Ovary (tissue), 9 donors: ENCODE results near the gene ZMIZ1. TPM values are rescaled to one million over a fixed set of nuclear protein-coding genes. Genes with fewer than 3 reads are reported as not detected.

Experiments
- DNase-seq, 5 donors: peaks; one replicate each; pipeline ENCODE4 v3.0.0-alpha.2; 2019 to 2020
- H3K27ac ChIP-seq, 2 donors: fragments of 200-600 bp; one replicate each; pipeline versions ENCODE4 v1.5.1 to v1.8.0; 2019 to 2022
- H3K27me3 ChIP-seq: fragments of 200-600 bp; one replicate; pipeline ENCODE4 v1.8.0; 2022
- H3K36me3 ChIP-seq: fragments of 200-600 bp; sonication (generic); one replicate; pipeline ENCODE4 v1.5.1; 2019
- H3K4me1 ChIP-seq: one replicate; pipeline ENCODE4 v1.8.1; 2013; ENCODE audit warnings: mild to moderate bottlenecking, moderate library complexity; ENCODE audit not compliant: insufficient read depth
- H3K4me3 ChIP-seq: fragments of 200-600 bp; sonication (generic); one replicate; pipeline ENCODE4 v1.5.1; 2017
- H3K9me3 ChIP-seq, 2 donors: fragments of 200-600 bp in 1 of 2; sonication (generic) in 1 of 2; one replicate each; pipeline versions ENCODE4 v1.5.1 to v1.8.1; 2013 to 2019; ENCODE audit warnings: mild to moderate bottlenecking in 1 of 2, moderate library complexity in 1 of 2
- EP300 ChIP-seq: sonication (generic); formaldehyde crosslinking; IDR thresholded peaks from one replicate; pipeline ENCODE4 v1.6.1; 2017; ENCODE audit warnings: antibody characterized with exemption
- POLR2A ChIP-seq: fragments of 450-650 bp; IDR thresholded peaks from one replicate; pipeline ENCODE4 v1.6.1; 2017; ENCODE audit warnings: antibody characterized with exemption, mild to moderate bottlenecking, moderate library complexity
- WGBS, 3 donors: extraction: QIAGEN DNeasy Blood & Tissue Kit in 1 of 3; methylation state at CpG; one replicate each; pipeline versions ENCODE4 v1.1.5 to v1.1.7; 2013 to 2017; 5-methylcytosine and 5-hydroxymethylcytosine counted together
- intact Hi-C, 4 donors: fragments of 100-400 bp; cut with DNase I; formaldehyde crosslinking; loops; one replicate each; pipeline versions ENCODE4 v1.11.0 to v1.15.1; 2022 to 2023
- polyA plus RNA-seq, 2 donors: library from polyadenylated mRNA; stranded (reverse); fragments of 200-250 nt in 1 of 2; fragments of 350-450 nt in 1 of 2; fragmentation: Illumina TruSeq in 1 of 2; extraction: RNeasy Lipid Tissue Mini Kit (QIAGEN cat#74804) in 1 of 2; gene quantifications; one replicate each; pipeline ENCODE4 v1.2.3, GENCODE V29; 2013 to 2014
- total RNA-seq, 7 donors: library from RNA; depleted of rRNA in 2 of 7; stranded (reverse); fragments of >200 nt in 2 of 7; fragmentation: NEBNext Ultra II Directional in 3 of 7; extraction: Animal tissue kit (Norgen Biotek cat#: 25700) in 3 of 7; gene quantifications; one replicate each; pipeline versions ENCODE4 v1.1.0 to v1.2.4, GENCODE V29; 2016 to 2023
- TF ChIP-seq, protein P1 (sequence below), 3 donors: fragments of 450-650 bp in 2 of 3; fragments of 200-600 bp in 1 of 3; IDR thresholded peaks; one replicate each; pipeline versions ENCODE4 v1.5.1 to v1.8.0; 2016 to 2022; ENCODE audit warnings: antibody characterized with exemption in 3 of 3, mild to moderate bottlenecking in 1 of 3
- donor health status: DM: no; HTN: no; CAD: no; lungs with moderate emphysema.
- donor health status: DM: no; HTN: no; CAD: no.
- donor health status: Bipolar disorder and iron deficiency.
- donor health status: DM: yes; HTN: yes; CAD: no.
- donor health status: DM: no; HTN: no; CAD: no.
- donor health status: DM: yes; HTN: yes; CAD: no.

ZMIZ1 gene
- total and polyA plus RNA-seq, 9 donors = 30.3 to 117 (median 69.1) TPM

GRCh38 chr10:79237454-79238157 lies 168.8 kb downstream of the ZMIZ1 start:
- Histone ChIP-seq H3K9me3 (no peaks in the 10 kb centered on the region), H3K4me3 (no peak overlapping the region), H3K36me3 (no peaks in the 10 kb centered on the region), H3K27ac (no peak overlapping the region), H3K27me3 (no peaks in the 10 kb centered on the region), H3K4me1 (peaks cover 17% of the 10 kb centered on the region)
- WGBS, 3 donors = 72 to 81% (median 73%) methylated on average over 12 of the region's 12 CpGs
- TF ChIP-seq EP300 = no peak
- DNase-seq = no peak
- intact Hi-C loops = no loop called here

DNA sequence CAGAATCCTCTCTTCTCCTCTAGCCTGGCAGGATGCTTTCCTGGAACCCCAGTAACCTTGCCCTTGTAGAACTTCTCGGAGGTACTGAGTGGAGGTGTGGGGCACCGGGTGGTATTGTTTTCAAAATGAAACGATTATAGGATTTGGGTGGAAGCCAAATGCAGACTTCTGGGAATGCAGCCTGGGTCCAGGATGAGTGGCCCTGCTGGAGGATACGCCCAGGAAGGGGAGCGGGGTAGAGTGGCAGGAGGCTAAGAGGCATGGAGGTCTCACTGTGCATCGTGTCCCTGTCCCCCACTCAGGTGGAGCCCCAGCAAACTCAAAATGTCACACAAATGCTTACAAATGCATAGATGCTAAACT lies 169.4 kb downstream of the ZMIZ1 start:
- Histone ChIP-seq H3K36me3 (no peaks in the 10 kb centered on the region), H3K4me3 (no peak overlapping the region)
- intact Hi-C loops = no loop called here

GRCh38 chr10:79238606-79239005 lies 169.8 kb downstream of the ZMIZ1 start:
- 64 to 82% (median 73%) methylated on average over 2 of the region's 2 CpGs for WGBS, 3 donors
- TF ChIP-seq, protein P1, sequence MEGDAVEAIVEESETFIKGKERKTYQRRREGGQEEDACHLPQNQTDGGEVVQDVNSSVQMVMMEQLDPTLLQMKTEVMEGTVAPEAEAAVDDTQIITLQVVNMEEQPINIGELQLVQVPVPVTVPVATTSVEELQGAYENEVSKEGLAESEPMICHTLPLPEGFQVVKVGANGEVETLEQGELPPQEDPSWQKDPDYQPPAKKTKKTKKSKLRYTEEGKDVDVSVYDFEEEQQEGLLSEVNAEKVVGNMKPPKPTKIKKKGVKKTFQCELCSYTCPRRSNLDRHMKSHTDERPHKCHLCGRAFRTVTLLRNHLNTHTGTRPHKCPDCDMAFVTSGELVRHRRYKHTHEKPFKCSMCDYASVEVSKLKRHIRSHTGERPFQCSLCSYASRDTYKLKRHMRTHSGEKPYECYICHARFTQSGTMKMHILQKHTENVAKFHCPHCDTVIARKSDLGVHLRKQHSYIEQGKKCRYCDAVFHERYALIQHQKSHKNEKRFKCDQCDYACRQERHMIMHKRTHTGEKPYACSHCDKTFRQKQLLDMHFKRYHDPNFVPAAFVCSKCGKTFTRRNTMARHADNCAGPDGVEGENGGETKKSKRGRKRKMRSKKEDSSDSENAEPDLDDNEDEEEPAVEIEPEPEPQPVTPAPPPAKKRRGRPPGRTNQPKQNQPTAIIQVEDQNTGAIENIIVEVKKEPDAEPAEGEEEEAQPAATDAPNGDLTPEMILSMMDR (IDR thresholded peaks at IDR 0.05) = no peak
- TF ChIP-seq EP300 (no peak), POLR2A (no peak)
- no peaks in the 10 kb centered on the region for H3K27me3 ChIP-seq
- no peak for DNase-seq
- intact Hi-C loops = no loop called here
- H3K4me3 ChIP-seq = no peak overlapping the region
- H3K4me1 ChIP-seq = peaks cover 17% of the 10 kb centered on the region
- no peaks in the 10 kb centered on the region for H3K9me3 ChIP-seq
- no peak overlapping the region for H3K27ac ChIP-seq
- no peaks in the 10 kb centered on the region for H3K36me3 ChIP-seq

More for the DNA sequence above, 169.4 kb downstream of the ZMIZ1 start:
- no peak for TF ChIP-seq EP300
- TF ChIP-seq, protein P1 (IDR thresholded peaks at IDR 0.05) = no peak
- TF ChIP-seq POLR2A = no peak
- WGBS, 3 donors = 49 to 55% (median 52%) methylated on average over 6 of the region's 6 CpGs
- no peaks in the 10 kb centered on the region for H3K9me3 ChIP-seq
- DNase-seq = no peak
- H3K27me3 ChIP-seq = no peaks in the 10 kb centered on the region
- H3K4me1 ChIP-seq = peaks cover 17% of the 10 kb centered on the region
- no peak overlapping the region for H3K27ac ChIP-seq

DNA sequence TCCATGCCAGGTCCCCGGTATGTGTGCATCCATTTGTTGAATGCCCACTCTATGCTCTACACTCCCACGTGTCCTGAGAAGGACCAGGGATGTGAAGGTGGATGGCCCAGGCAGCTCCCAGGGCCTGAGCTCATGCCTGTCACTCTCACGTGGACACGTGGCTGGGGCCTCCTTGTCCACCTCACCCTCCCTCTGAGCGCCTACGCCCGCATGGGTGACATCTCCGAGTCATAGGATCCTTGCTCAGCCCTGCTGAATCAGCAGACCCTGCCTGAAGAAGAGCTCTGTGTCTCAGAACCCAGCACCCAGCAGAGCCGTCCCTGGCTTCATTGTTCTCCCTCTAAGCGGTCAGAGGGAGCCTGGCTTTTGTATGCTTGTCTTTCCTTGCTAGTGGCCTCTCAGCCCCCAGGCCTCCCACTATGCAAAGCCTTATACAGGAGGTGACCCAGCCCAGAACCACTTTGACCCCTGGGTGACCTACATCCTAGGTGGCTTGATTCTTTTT lies 170.6 kb downstream of the ZMIZ1 start:
- H3K27me3 ChIP-seq = no peaks in the 10 kb centered on the region
- no peak overlapping the region for H3K27ac ChIP-seq
- H3K4me1 ChIP-seq = peaks cover 21% of the 10 kb centered on the region
- intact Hi-C loops = no loop called here
- WGBS, 3 donors = 73 to 85% (median 83%) methylated on average over 10 of the region's 10 CpGs
- H3K4me3 ChIP-seq = no peak overlapping the region
- no peaks in the 10 kb centered on the region for H3K36me3 ChIP-seq
- peak in 2 of 5 donors; percentile 37 to 46 for DNase-seq
- TF ChIP-seq EP300 = no peak
- TF ChIP-seq POLR2A = no peak
- TF ChIP-seq, protein P1 (IDR thresholded peaks at IDR 0.05) = no peak
- H3K9me3 ChIP-seq = no peaks in the 10 kb centered on the region

DNA sequence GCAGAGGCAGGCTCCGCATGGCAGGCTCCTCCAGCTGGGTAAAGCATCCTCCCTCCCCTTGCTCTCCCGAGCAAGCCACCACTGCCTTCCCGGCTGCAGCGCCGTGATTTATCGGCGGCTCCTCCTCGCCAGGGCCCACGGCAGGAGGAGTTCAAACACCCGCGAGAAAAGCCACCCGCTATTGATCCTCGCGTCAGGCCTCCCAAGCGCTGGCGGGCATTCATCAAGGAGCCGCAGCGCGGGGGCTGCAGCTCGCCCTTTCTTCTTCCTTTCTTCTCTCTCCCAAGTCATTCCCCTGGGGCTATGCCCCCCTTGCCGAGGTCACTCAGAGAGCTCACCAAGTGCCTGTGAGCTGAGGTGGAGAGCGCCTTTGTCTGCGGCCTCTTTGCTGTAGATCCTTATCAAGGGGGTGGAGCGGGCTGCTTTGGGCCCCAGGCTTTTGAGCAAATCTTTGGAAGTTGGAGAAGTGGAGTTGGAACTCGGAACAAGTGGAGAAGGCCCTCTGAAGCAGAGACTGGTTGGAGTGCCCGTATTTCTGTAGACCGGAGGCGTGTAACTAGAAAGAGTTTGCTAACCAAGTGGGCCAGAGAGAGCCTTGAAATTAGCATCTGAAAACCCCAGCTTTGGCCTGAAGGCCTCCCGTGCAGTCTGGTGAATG lies 171.3 kb downstream of the ZMIZ1 start:
- TF ChIP-seq EP300 (no peak), POLR2A (no peak)
- TF ChIP-seq, protein P1 (IDR thresholded peaks at IDR 0.05) = no peak
- intact Hi-C loops = loop anchor here in 1 of 4 donors (10.0 kb wide), 1 partner anchor 225 kb away; no protein-coding TSS in a partner anchor
- Histone ChIP-seq H3K27ac (no peak overlapping the region), H3K36me3 (no peaks in the 10 kb centered on the region), H3K4me3 (no peak overlapping the region), H3K9me3 (no peaks in the 10 kb centered on the region), H3K27me3 (no peaks in the 10 kb centered on the region), H3K4me1 (peaks cover 24% of the 10 kb centered on the region)
- peak in 1 of 5 donors; percentile 36 for DNase-seq
- 83 to 86% (median 85%) methylated on average over 28 to 29 of the region's 29 CpGs for WGBS, 3 donors
